ENCODE measurements around the gene GALNT17.

- TF ChIP-seq POLR2AphosphoS5 (IDR thresholded peaks at IDR 0.05; ENCODE audit: low read depth, low read length) (no peak), SPI1 (IDR thresholded peaks at IDR 0.05; ENCODE audit: low read depth, low read length) (no peak)
Observed at GRCh38 chr7:71723859-71724258, 591.9 kb downstream of the GALNT17 start.
